Stimulated activated CD8-positive, alpha-beta memory T cell treated with anti-CD3 and anti-CD28 coated beads, Interleukin-4, amount 100 ng/mL, for 4 hours (primary cell): Measurements from ENCODE around the gene SLCO2A1.

Experiments used
- DNase-seq, 2 donors: peaks; one replicate each; pipeline ENCODE4 v3.0.0-alpha.2; 2020; ENCODE audit warnings: low read depth in 2 of 2, low spot score in 1 of 2

SLCO2A1 gene

DNA sequence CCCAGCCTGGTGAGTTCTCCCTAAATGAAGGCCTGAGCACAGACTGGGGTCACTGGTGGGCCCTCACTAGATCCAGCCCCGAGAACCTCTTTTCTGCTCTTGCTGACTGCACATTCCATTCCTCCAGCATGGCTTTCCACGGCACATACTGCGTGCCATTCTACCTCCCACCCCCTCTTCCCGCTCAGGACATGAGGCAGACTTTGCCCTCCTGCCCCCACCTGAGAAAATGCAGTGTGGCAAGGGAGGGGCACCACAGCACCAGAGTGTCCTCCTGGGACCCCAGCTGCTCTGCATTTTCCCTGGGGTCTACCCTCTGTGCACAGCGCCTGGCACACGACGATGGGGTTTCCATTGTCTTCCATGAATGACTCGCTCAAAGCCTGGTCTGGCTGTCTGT lies 6.1 kb upstream of the SLCO2A1 start:
- DNase-seq, result no peak

DNA sequence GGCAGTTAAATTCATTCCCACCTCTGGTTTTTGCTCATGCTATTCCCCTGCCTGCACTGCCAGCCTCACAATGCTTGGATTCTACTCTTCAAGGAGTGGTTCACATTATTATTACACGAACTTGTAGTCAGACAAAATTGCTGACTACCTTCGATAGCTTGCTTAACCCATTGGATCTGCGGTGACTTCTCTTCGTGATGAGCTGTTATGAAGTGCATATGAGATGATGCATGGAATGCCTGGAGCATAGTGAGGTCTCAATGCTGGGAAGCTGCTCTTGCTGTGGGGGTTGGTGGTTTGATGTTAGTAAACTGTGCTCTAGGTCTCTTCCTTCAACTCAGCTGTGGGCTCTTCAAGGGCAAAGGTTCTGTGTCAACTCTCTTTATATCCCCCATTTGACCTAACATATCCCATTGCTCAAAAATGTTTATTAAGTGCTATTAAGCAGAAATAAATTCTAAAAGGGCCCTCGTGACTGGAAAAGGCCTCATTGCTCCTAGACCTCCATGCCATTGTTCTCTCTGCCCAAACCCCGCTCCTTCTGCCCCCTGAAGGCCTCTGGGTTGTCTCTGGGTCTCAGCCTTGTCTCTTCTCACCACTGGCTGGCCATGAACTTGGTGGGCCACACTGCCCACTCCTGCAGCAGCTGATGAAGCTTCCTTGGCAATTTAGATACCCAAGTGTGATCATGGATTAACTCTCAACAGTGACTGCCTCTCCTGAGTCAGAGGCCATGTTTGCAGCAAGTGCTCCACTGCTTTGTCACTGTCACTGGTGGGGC lies 4.5 kb upstream of the SLCO2A1 start:
- DNase-seq, result no peak

DNA sequence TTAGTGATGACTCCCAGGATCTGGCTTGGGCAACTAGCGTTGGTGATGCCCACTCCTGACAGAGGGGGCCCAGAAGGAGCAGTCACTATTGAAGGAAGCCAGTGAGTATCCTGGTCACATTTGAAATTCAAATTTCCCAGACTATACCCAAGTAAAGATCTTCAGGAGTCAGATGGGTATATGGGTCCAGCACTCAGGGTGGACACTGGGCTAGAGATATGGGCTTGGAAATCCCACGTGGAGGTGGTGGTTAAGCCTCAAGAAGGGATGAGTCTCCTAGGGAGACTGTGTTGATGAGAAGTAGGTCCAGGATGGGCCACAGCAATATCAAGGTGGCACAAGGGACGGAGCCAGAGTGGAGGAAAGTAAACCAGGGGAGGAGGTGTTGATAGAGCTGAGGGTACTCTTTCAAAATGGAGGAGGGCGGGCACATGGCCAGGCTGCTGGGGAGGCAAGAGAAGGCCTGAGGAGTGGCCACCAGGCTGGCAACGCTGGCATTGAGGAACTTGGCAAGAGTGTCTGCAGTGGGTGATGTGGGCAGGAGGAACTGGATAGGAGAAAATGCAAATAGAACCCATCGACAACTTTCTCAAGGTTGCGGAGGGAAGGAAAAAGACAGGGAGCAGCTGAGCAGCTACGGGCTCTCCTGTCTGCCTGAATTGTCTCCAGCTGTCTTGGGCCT lies 3.7 kb upstream of the SLCO2A1 start:
- no peak for DNase-seq

DNA sequence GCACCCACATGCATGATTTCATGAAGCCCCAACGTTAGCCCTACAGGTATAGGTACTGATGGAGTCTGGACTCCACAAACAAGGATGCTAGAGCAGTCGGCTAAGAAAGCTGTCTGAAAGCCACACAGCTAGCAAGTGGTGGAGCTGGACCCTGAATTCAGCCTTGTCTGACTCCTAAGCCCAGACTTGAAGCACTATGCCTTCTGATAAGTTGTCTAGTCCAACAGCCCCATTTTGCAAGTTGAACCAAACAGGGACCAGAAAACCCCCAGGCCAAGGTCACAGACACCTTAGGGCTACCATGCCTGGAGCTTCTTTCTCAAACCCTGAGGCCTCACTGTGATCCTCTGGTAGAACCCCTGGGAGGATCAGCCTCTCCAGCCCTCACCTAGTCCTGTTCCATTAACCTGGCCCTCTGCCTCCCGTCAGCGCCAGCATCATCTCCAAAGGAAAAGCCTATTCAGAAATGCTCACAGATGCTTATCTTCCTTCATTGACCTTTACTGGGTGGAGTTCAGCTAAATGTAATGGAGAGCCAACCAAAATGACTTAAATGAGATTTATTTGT lies 1.7 kb upstream of the SLCO2A1 start:
- DNase-seq, result no peak

DNA sequence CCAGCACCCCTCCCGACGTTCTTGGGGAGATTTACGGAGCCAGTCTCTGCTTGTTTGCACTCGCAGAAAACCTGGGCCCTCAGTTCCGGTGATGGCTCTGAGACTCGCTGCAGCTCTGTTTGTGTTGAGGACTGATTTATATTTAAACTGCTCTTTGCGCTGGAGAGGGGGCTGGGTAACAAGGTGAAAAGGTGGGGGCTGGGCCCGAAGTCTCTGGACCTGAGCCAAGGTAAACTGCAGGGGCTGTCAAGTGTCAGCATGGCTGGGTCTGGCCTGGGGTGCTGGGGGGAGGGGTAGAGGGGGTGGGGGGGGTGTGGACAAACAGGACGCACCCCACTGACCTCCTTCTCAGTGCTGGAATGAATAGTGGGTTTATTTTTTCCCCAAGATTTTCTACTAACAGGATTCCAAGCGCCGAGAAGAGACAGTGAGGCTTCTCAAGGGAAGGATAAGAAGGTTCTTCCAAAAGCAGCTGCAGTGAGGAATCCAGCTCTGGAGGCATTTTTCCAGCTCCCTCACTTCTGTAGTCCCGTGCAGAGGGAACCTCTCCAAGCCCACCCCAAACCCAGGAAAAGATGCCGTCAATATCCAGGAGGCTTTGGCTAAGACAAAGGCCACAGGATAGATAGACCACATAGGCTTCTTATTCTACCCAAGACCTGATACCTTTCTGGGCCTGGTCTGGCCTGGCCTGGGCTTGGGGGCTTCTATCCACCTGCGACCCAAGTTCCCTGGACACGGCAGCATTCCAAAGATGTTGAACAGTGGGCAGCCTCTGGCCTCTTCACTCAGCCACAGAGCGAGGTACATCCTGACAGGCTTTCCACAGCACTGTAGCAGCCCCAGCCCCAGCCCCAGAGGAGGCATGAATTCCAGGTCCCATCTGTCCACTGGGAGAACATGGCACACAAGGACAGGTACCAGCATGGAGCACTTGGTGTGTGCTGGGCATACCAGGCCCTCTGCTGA lies 938 bp upstream of the SLCO2A1 start:
- no peak for DNase-seq

DNA sequence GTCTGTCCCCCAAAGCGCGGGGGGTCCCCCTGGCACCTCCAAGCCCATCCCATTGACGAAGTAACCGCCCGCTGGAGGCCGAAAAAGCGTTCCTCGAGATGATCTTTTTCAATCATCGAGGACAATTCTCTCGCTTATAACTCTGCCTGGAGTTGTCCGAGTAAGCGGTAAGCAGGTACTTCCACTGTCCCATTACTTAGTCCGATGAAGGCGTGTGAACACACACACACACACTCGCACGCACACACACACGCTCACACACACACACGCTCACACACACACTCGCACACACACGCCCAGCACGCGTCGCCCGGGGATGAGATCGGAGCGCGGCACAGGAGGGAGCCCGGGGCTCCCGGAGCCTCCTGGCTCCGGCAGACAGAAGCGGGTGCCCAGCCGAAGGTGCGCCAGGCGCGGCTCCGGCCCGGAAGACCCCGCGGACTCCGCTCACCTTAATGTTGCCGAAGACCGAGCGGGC lies 430 bp downstream of the SLCO2A1 start:
- DNase-seq, result no peak

DNA sequence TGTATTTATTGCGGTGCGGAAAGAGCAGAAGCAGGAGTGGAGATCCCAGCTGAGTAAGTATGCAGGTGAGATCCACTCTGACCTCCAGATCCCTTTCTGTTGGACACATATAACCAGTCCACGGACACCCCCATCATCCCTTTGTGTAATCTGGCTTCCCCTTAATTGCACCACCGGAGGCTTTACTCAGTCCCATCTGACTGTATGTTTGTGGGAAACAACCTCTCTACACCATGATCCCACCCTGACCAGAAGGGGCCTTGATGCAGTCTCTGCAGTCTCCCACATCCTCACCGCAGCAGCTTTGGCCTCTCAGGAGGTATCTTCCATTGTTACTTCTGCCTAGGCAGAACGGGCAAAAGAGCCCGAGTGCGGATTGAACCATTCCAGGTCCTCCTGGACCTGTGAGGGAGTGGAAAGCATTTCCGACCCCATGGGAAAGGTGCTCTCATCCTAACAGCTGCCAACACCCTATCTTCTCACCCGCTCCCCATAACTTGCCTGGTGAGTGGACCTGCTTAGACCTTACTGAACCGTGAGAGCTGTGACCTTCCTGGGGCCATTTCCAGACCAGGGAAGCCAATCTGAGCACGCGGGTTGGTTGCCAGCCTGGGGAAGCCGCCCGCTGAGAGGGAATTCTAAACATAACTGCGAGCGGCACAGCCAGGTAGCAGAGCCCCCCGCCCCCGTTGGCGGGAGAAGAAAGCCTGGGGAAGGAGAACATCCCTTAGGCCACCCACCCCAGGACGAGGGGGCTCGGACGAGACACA lies 1.1 kb downstream of the SLCO2A1 start:
- no peak for DNase-seq

DNA sequence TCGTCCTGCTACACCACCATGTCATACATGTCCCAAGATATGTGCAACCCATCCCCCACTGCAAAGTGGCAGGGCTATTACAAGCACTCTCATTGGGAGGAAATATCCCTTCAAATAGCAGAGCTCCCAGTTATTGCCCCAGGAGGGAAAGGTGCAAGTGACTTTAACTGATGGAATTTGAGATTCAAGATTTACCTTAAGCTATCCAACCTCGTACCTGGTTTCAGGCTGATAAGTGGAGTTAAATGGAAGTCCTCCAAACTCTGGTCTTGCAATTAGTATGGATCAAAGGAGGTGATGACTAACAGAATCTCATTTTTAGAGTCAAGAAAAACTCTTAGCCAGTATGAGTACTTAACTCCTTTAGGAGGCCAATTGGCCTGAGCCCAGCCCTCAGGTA lies 2.1 kb downstream of the SLCO2A1 start:
- no peak for DNase-seq

DNA sequence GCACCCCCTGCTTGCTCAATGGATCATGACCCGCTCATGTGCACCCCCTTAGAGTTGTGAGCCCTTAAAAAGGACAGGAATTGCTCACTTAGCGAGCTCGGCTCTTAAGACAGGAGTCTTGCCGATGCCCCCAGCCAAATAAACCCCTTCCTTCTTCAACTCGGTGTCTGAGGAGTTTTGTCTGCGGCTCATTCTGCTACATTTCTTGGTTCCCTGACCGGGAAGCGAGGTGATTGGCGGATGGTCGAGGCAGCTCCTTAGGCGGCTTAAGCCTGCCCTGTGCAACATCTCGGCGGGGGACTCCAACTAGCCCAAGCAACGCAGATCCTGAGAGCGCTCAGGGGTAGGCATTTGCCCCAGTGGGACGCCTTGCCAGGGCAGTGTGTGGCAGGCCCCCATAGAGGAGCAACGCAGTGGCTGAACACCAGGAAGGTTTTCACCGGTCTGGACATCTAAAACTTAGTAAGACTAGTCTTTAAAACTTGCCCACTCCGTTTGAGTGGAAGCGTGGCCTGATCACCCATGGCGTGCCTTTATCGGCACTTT lies 9.5 kb downstream of the SLCO2A1 start:
- no peak for DNase-seq

DNA sequence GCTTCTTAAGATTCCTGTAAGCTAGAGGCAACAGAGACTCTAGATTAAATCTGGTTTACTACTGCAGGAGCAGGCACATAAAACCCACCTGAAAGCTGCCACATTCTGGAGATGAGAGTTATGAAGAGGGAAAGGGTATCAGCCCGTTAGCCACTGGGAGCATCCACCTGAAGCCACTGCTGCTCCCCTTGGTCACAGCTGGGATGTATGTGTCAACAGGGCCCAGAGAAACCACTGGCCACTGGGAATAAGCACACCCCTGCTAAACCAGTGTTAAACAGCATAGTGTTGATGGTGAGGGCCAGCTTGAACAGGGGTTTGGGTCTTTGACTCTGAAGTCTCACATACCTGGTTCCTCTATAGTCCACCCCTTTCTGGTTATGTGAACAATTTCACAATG lies 10.9 kb downstream of the SLCO2A1 start:
- DNase-seq, result no peak

DNA sequence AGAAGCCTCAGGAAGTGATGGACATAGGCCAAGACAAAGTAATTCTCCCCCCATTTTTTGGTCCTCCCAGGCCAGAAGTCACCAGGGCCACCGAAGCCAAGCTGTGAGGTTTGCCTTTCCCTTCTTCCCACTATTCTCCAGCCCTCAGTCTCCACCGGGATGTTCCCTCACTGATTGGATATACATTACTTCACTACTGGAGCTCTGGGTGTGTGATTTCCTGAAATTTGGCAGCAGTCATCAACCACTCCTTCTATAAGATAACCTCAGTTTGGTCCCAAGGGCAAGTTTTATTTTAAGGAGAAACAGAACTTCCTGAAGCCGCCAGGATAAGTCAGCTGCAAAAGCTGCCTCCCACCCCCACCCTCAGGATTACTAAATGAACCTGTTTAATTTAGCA lies 11.3 kb downstream of the SLCO2A1 start:
- no peak for DNase-seq

DNA sequence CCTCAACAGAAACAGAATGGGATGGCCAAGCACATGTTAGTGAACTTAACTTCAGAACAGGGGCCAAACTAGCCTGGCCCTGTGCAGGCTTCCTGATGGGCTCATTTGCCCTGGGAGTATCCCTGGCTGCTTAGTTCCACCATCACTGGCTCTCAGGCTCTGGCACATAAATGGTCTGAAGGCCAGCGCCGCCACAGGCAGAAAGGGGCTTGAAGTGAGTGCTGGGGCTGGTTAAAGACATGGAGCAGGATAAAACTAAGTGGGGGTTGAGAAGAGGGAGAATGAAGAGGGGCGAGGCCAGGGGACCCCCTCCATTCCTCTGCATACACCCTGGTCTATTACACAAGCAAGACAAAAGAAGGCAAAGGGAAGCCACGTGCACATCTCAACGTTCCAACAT lies 12.2 kb downstream of the SLCO2A1 start:
- DNase-seq, result no peak

DNA sequence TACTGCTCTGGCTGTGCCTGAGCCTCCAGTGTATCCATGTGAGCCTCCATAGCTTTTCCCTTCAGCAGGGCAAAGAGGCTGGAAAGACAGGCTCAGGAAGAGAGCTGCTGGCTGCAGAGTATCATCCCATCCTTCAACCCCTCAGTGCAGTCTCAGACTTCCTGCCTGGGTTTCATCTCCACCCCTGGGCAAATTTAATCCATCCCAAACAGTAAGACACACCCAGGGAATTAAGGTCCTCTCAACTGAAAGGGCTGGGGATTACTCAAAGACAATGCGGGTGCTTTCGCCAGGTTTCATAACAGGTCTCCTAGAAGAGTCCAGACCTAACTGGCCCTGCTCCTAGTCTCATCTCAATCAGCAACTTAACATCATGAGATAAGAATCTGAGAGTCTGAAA lies 15.5 kb downstream of the SLCO2A1 start:
- DNase-seq, result no peak

DNA sequence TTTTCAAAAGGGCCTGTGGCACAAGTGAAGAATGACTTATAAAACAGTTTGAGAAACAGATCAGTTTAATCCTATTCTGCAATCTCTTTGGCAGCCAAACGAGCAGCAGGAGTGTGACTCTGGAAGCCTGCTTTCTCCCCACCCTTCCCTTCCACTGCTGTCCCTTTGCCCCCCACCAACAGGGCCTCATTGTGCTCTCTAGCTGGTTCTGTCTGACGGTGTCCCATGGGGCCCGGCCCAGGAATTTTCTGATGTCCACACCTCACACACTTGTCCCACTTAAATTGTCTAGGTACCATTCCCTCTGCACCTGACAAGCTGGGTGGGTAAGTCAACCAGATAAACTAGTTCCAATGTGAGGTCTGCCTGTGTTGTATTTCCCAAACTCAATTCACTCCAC lies 16.4 kb downstream of the SLCO2A1 start:
- no peak for DNase-seq

DNA sequence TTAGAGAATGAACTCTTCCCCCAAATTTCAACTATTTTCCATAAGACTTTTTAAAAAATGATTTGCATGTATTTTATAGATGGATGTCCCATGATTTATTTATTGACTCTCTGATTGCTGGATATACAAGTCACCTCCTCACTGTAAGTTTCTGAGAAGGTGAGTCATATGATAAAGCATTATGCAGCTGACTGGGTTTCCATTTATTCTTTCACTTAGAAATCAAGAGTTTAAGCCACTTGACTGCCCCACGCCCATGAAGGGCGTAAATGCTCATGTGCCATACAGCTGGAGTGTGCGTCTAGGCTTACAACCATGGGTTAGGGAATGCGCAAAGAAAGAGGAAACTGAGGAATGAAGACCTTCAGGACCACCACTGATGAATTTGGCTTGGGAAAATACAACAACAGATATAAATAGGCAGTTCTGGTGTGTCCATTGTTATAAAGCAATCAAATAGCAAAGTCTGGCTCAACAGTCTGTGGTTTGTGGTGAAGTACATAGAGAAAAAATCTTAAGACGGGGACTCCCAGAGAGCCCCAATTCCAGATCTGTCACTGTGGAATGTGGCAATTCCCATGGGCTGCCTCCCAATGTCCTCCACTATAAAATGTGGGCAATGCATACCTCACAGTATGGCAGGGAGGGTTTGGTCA lies 20.3 kb downstream of the SLCO2A1 start:
- no peak for DNase-seq

DNA sequence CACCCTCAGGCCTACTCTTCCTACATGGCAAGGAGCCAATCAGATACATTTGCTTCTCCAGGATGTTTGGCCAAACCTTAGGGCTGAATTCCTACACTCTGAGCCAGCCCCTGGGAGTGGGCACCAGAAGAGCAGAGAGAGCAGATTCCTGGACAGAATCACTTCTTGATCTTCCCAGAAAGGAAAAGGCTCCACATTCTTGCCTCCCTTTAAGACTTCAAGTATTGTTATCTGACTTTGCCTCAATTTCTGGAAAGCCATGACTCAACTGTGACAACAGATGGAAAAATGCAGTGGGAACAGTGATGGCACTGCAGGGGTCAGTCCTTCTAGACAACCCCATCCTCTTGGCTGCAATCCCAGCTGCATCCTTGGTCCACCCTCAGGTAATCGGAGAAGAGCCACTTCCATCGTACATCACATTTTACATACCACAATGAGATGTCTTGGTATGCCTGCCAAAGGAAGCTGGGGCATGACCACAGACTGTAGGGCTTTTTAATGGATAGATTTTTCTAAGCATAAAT lies 21.0 kb downstream of the SLCO2A1 start:
- DNase-seq, result no peak

DNA sequence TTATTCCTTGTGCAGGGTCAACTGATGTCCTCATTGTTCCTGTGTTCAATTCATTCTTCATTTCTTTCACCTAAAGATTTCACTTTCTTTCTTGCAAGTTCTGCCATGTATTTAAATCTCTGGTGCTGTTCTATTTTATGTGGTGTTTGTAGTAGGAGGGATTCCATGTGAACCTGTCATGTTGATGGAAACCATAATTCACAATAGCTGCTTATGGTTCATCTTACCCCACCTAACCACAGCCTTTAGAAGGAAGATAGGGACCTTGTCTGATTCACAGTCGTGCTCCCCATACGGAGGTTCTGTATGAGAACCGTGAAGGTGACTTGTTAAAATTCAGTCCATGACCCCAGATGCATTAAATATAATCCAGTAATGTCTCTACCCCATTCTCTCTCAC lies 21.9 kb downstream of the SLCO2A1 start:
- DNase-seq, result no peak

DNA sequence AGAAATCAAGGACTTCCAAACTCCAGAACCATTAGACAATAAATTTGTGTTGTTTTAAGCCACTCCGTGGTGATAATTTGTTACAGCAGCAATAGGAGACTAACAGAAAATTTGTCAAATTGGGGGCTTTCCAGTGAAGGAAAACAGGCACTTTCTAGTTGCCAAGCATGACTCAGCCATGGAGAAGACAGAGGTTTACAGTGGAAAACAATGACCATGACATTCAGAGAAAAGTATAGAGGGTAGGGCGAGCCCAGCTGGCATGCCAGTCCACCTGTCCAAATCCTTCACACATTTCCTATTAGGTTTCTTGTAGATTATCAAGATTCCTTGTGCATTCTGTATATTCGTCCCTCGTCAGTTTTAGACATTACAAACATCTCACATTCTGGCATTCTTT lies 24.9 kb downstream of the SLCO2A1 start:
- no peak for DNase-seq

DNA sequence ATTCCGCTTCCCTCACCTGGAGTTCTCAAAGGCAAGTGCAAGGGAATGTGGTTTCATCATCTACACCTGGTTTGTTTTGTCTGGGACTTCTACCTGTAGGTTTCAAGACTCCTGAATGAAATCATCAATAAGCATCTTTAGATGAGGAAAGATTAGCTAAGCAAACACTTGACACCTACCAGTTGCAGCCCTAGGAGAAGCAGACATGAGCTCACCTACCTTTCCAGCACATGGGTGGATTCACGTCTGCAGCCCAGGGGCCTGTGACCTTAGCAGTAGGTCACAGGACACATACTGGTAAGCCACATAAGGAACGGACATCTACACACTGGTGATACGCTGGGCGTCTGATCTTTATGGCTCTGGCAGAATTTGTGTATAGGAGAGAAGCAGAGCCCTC lies 26.7 kb downstream of the SLCO2A1 start:
- DNase-seq, result no peak
